ENCODE data around the gene VWF.

DNA sequence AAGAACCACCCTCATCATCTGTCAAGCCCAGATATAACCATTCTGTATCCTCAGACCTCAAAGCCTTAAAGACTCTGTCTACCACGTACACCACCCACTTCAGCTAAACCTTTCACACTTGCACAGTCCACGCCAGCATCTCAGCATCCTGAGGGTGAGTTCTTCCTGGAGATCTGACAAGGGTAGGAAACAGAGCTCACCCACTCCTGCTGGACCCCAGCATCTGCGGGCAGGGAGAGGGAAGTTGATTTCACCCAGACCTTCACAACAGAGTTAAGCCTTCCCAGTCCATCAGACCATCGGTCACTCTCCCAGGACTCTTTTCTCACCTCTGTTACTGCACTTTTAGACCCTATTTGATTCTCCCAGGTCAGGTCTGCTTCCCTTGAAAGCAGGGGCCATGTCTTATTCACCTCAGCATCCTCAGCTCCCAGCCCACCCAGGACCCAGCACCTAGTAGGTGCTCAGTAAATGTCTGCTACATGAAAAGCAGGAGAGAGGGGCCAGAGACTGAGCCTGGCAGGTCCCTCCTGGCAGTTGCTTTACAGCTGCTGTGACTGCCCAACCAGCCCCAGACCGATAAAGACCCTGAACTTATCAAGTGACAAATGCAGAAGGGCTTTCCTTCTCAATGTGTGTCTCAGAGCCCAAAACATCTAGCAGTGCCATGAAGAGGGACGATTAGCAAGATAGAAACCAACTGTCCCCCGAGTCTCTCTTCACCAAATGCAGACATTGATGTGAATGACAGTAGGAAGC is 213.5 kb downstream of the VWF start:
- TF ChIP-seq, protein P1, sequence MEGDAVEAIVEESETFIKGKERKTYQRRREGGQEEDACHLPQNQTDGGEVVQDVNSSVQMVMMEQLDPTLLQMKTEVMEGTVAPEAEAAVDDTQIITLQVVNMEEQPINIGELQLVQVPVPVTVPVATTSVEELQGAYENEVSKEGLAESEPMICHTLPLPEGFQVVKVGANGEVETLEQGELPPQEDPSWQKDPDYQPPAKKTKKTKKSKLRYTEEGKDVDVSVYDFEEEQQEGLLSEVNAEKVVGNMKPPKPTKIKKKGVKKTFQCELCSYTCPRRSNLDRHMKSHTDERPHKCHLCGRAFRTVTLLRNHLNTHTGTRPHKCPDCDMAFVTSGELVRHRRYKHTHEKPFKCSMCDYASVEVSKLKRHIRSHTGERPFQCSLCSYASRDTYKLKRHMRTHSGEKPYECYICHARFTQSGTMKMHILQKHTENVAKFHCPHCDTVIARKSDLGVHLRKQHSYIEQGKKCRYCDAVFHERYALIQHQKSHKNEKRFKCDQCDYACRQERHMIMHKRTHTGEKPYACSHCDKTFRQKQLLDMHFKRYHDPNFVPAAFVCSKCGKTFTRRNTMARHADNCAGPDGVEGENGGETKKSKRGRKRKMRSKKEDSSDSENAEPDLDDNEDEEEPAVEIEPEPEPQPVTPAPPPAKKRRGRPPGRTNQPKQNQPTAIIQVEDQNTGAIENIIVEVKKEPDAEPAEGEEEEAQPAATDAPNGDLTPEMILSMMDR (IDR thresholded peaks at IDR 0.05) = no peak
- no peak for TF ChIP-seq EZH2 (IDR thresholded peaks at IDR 0.05; ENCODE audit: borderline replicate concordance, insufficient read depth, low read depth, low read length, poor library complexity, severe bottlenecking)
